AG04450 (cell line): ENCODE data around the gene NAV3. TPM values are rescaled to one million over a fixed set of nuclear protein-coding genes. Genes with fewer than 3 reads are reported as not detected.

Experiments used
- CTCF ChIA-PET: fragments of 300-600, 350-600 bp; formaldehyde crosslinking; extraction: SDS; loops from one replicate; lab custom pipeline; 2022; ENCODE audit warnings: antibody characterized with exemption, inconsistent platforms; lab: Charles Lee
- POLR2A ChIA-PET: fragments of 350-600 bp; formaldehyde crosslinking; extraction: SDS; loops from one replicate; lab custom pipeline; 2021; ENCODE audit warnings: antibody characterized with exemption, inconsistent platforms; lab: Yijun Ruan, JAX
- DNase-seq: peaks from one replicate; pipeline ENCODE4 v3.0.0-alpha.2; 2011; ENCODE audit warnings: low read depth, low spot score
- H3K27ac ChIP-seq: one replicate; pipeline ENCODE4 v1.5.1; 2012; ENCODE audit warnings: low read depth, low read length, control low read depth
- H3K27me3 ChIP-seq: one replicate; pipeline ENCODE4 v1.6.0; 2012; ENCODE audit warnings: low read length; ENCODE audit not compliant: control insufficient read depth, insufficient read depth
- H3K4me3 ChIP-seq: 2 replicates; pipeline ENCODE4 v1.5.1; 2011; ENCODE audit warnings: mild to moderate bottlenecking, low read depth, low read length, control low read depth
- H3K9me3 ChIP-seq: 2 replicates; pipeline ENCODE4 v1.5.1; 2012; ENCODE audit warnings: low read length; ENCODE audit not compliant: control insufficient read depth, insufficient read depth
- CTCF ChIP-seq: IDR thresholded peaks from 2 replicates; pipeline ENCODE4 v1.5.1; 2011; ENCODE audit warnings: low read depth, low read length, control low read depth, inconsistent platforms
- polyA plus RNA-seq: library from polyadenylated mRNA; depleted of rRNA; stranded (reverse); fragments of >200 nt; gene quantifications from 2 replicates; pipeline ENCODE4 v1.2.3, GENCODE V29; 2011

Gene NAV3
- polyA plus RNA-seq, 1 experiment: 36.1 TPM

GRCh38 chr12:77957062-77957461 is 126.4 kb downstream of the NAV3 start:
- Histone ChIP-seq H3K27ac (no peak overlapping the region), H3K27me3 (no peaks in the 10 kb centered on the region), H3K4me3 (no peak overlapping the region), H3K9me3 (no peaks in the 10 kb centered on the region)
- POLR2A ChIA-PET: interaction anchor here (1.3 kb wide), 1 partner anchor 10 kb away, joined by 5 read pairs; no protein-coding TSS in a partner anchor
- DNase-seq: no peak
- no peak for TF ChIP-seq CTCF
- CTCF ChIA-PET: interaction anchor here (0.9 to 1.2 kb wide), 2 partner anchors 14 to 190 kb away, joined by 3 to 6 read pairs; no protein-coding TSS in a partner anchor

DNA sequence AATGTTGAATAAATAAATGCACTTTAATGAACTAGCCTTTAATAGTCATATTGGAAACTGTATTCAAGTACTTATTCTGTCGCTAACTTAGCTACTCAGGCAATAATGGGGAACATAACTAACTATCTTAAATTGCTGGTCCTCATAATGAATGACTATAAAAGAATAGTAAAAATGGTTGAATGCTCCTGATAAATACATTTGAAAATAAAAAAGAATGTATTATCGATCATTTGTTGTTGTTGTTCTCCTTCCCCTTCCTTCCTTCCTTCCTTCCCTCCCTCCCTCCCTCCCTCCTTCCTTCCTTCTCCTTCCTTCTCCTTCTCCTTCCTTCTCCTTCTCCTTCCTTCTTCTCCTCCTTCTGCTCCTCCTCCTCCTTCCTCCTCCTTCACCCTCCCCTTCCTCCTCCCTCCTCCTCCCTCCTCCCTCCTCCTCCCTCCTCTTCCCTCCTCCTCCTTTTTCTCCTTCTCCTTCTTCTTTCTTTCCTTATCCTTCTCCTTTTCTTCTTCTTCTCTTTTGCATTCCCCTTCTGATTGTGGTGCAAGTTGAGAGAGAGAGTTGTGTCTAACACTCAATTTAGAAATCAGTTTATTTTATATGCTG is 133.0 kb downstream of the NAV3 start:
- H3K4me3 ChIP-seq: no peak overlapping the region
- H3K27me3 ChIP-seq: no peaks in the 10 kb centered on the region
- ChIA-PET CTCF (interaction anchor here (0.5 kb wide), 1 partner anchor 12 kb away, joined by 3 read pairs; no protein-coding TSS in a partner anchor), POLR2A (no interaction called here)
- DNase-seq: no peak
- TF ChIP-seq CTCF: no peak
- no peaks in the 10 kb centered on the region for H3K9me3 ChIP-seq
- H3K27ac ChIP-seq: no peak overlapping the region

DNA sequence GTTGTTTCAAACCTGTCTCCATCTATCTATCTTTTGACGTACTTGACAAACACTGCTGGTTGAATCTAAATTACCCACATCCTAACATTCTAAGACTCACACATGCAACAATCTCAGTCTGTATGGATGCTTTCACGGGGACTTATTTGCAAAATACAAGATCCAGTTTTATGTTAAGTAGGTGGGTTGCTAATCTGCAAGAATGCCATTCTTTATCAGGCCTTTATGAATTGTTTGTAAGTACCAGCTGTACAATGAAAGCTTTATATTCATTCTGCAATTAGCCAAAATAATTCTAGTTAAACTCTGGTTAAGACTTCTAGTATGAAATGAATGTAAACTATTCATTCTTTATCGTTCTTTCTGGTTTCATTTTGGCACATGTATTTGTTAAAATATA is 135.1 kb downstream of the NAV3 start:
- H3K27me3 ChIP-seq: no peaks in the 10 kb centered on the region
- no peak overlapping the region for H3K4me3 ChIP-seq
- H3K27ac ChIP-seq: no peak overlapping the region
- DNase-seq: no peak
- POLR2A ChIA-PET: no interaction called here
- CTCF ChIA-PET: no interaction called here
- no peaks in the 10 kb centered on the region for H3K9me3 ChIP-seq
- TF ChIP-seq CTCF: no peak

DNA sequence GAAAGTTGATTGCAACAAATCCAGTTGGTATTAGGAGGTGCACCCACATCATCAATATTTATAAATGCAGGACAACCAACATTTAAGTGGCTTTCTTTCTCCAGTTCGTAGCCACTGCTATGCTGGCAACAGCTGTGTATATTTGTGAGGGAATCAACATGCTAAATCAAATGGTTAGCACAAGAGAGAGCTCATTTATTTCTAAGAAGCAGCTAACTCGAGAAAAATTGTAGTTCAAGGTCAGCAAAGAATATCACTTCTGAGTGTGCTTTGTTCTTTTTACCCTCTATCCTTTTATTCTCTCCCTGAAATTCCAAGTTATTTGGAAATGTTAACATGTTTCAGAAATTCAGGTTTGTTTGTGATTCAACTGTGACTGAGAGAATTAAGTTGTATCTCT is 137.3 kb downstream of the NAV3 start:
- Histone ChIP-seq H3K4me3 (no peak overlapping the region), H3K9me3 (no peaks in the 10 kb centered on the region), H3K27me3 (no peaks in the 10 kb centered on the region), H3K27ac (no peak overlapping the region)
- ChIA-PET CTCF (no interaction called here), POLR2A (no interaction called here)
- no peak for TF ChIP-seq CTCF
- DNase-seq: no peak

DNA sequence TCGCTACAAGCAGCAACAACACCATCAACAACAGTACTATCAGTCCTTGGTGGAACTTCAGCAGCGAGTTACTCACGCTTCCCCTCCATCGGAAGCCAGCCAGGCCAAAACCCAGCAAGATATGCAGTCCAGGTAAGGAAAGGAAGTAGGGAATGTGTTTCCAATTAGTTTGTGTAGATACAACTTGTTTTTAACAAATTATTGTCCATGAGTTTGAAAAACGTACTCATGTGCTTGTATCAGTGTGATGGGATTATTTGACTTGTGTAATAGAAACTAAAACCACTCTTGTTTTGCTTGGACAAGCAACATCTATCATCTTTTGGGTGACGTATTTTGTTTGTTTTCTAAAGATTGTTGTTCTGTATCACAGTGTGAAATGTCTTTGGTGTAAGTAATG is 137.9 kb downstream of the NAV3 start:
- Histone ChIP-seq H3K27ac (no peak overlapping the region), H3K4me3 (no peak overlapping the region), H3K27me3 (no peaks in the 10 kb centered on the region), H3K9me3 (no peaks in the 10 kb centered on the region)
- CTCF ChIA-PET: no interaction called here
- DNase-seq: no peak
- no peak for TF ChIP-seq CTCF
- POLR2A ChIA-PET: no interaction called here
